Stimulated activated CD8-positive, alpha-beta memory T cell treated with anti-CD3 and anti-CD28 coated beads, Interleukin-4, amount 100 ng/mL, for 1 hour (primary cell): ENCODE measurements around the gene NEIL3.

Experiments used
- DNase-seq, 2 donors: peaks; one replicate each; pipeline ENCODE4 v3.0.0-alpha.2; 2020; ENCODE audit warnings: low read depth in 2 of 2, low spot score in 1 of 2

The NEIL3 gene

GRCh38 chr4:177367336-177367735 lies 57.7 kb downstream of the NEIL3 start:
- DNase-seq: no peak

GRCh38 chr4:177369372-177369771 lies 59.7 kb downstream of the NEIL3 start:
- DNase-seq: no peak

- DNase-seq: no peak
These were observed 61.8 kb downstream of the NEIL3 start for GRCh38 chr4:177371461-177371860.

GRCh38 chr4:177374966-177375365 lies 65.3 kb downstream of the NEIL3 start:
- no peak for DNase-seq

GRCh38 chr4:177375372-177375771 lies 65.7 kb downstream of the NEIL3 start:
- no peak for DNase-seq

- DNase-seq: no peak
These were observed 66.3 kb downstream of the NEIL3 start for GRCh38 chr4:177376024-177376423.

GRCh38 chr4:177380730-177381287 lies 71.1 kb downstream of the NEIL3 start:
- no peak for DNase-seq

- no peak for DNase-seq
These were observed 72.2 kb downstream of the NEIL3 start for GRCh38 chr4:177381762-177382310.

GRCh38 chr4:177384856-177385397 lies 75.3 kb downstream of the NEIL3 start:
- DNase-seq: no peak

- DNase-seq: no peak
These were observed 76.1 kb downstream of the NEIL3 start for GRCh38 chr4:177385576-177386277.

GRCh38 chr4:177386278-177386815 lies 76.7 kb downstream of the NEIL3 start:
- DNase-seq: no peak

- DNase-seq: no peak
These were observed 81.6 kb downstream of the NEIL3 start for GRCh38 chr4:177391287-177391686.

GRCh38 chr4:177391953-177392352 lies 82.3 kb downstream of the NEIL3 start:
- DNase-seq: no peak

GRCh38 chr4:177393236-177393635 lies 83.6 kb downstream of the NEIL3 start:
- DNase-seq: peak in 1 of 2 donors; percentile 2

GRCh38 chr4:177396352-177396751 lies 86.7 kb downstream of the NEIL3 start:
- DNase-seq: no peak

- DNase-seq: no peak
These were observed 90.4 kb downstream of the NEIL3 start for GRCh38 chr4:177400030-177400429.

- no peak for DNase-seq
These were observed 92.1 kb downstream of the NEIL3 start for GRCh38 chr4:177401658-177402273.

GRCh38 chr4:177403746-177404145 lies 94.1 kb downstream of the NEIL3 start:
- no peak for DNase-seq

- no peak for DNase-seq
These were observed 94.7 kb downstream of the NEIL3 start for GRCh38 chr4:177404342-177404741.

- no peak for DNase-seq
These were observed 95.3 kb downstream of the NEIL3 start for GRCh38 chr4:177404986-177405385.

GRCh38 chr4:177405508-177405907 lies 95.8 kb downstream of the NEIL3 start:
- DNase-seq: no peak

- DNase-seq: no peak
These were observed 98.3 kb downstream of the NEIL3 start for GRCh38 chr4:177408023-177408422.
